Measurements from ENCODE around the gene NEK9. TPM values are rescaled to one million over a fixed set of nuclear protein-coding genes. Genes with fewer than 3 reads are reported as not detected.
A peak's percentile ranks its signal among the peaks of the same experiment; 100 is the strongest.

NEK9 gene
- total RNA-seq, 6 donors from 2014 or later = 37.5 to 96.4 (median 78.9) TPM

GRCh38 chr14:75059642-75060041 lies 67.2 kb downstream of the NEK9 start:
- Histone ChIP-seq H3K9me3 (no peaks in the 10 kb centered on the region), H3K36me3 (no peaks in the 10 kb centered on the region), H3K27ac (peak overlapping the region in 2 of 4 donors; percentile 26 to 48), H3K27me3 (no peaks in the 10 kb centered on the region), H3K4me1 (peaks cover 5 to 18% (median 11%) of the 10 kb centered on the region in 4 donors), H3K4me3 (no peak overlapping the region)
- WGBS, 2 donors = 69 to 79% methylated on average over 2 of the region's 2 CpGs
- DNase-seq (no peak), ATAC-seq (ENCODE audit: low FRiP score in 2 of 2) (no peak)
- no peak for TF ChIP-seq CTCF (IDR thresholded peaks at IDR 0.05)
- TF ChIP-seq POLR2AphosphoS5 (IDR thresholded peaks at IDR 0.05) = no peak
- no peak for TF ChIP-seq EP300 (IDR thresholded peaks at IDR 0.05)
- no peak for TF ChIP-seq POLR2A (IDR thresholded peaks at IDR 0.05)

GRCh38 chr14:75054421-75054820 lies 72.4 kb downstream of the NEK9 start:
- no peaks in the 10 kb centered on the region for H3K27me3 ChIP-seq
- 44 to 52% methylated on average over 1 of the region's 1 CpG for WGBS, 2 donors
- ATAC-seq (ENCODE audit: low FRiP score in 2 of 2) (no peak), DNase-seq (no peak)
- no peaks in the 10 kb centered on the region for H3K36me3 ChIP-seq
- no peaks in the 10 kb centered on the region for H3K9me3 ChIP-seq
- TF ChIP-seq EP300 (IDR thresholded peaks at IDR 0.05) (no peak), POLR2AphosphoS5 (IDR thresholded peaks at IDR 0.05) (no peak), POLR2A (IDR thresholded peaks at IDR 0.05) (no peak), CTCF (IDR thresholded peaks at IDR 0.05) (no peak)
- H3K27ac ChIP-seq = no peak overlapping the region
- no peak overlapping the region for H3K4me3 ChIP-seq
- H3K4me1 ChIP-seq = peaks cover 11 to 27% (median 19%) of the 10 kb centered on the region in 4 donors

GRCh38 chr14:75053396-75054291 lies 73.2 kb downstream of the NEK9 start:
- TF ChIP-seq EP300 (IDR thresholded peaks at IDR 0.05) = no peak
- no peak for TF ChIP-seq CTCF (IDR thresholded peaks at IDR 0.05)
- TF ChIP-seq POLR2A (IDR thresholded peaks at IDR 0.05) = no peak
- TF ChIP-seq POLR2AphosphoS5 (IDR thresholded peaks at IDR 0.05) = no peak
- H3K27ac ChIP-seq = peak overlapping the region in 1 of 4 donors; percentile 1
- 62 to 64% methylated on average over 5 of the region's 5 CpGs for WGBS, 2 donors
- H3K4me3 ChIP-seq = no peak overlapping the region
- no peaks in the 10 kb centered on the region for H3K27me3 ChIP-seq
- H3K36me3 ChIP-seq = peaks cover 0 to 3% (median 0%) of the 10 kb centered on the region in 4 donors
- DNase-seq (no peak), ATAC-seq (ENCODE audit: low FRiP score in 2 of 2) (peak in 1 of 2 donors; percentile 10)
- no peaks in the 10 kb centered on the region for H3K9me3 ChIP-seq
- peaks cover 19 to 33% (median 24%) of the 10 kb centered on the region in 4 donors for H3K4me1 ChIP-seq

GRCh38 chr14:75051556-75051899 lies 75.3 kb downstream of the NEK9 start:
- H3K36me3 ChIP-seq = peaks cover 0 to 6% (median 0%) of the 10 kb centered on the region in 4 donors
- no peak for ATAC-seq (ENCODE audit: low FRiP score in 2 of 2)
- no peak for TF ChIP-seq EP300 (IDR thresholded peaks at IDR 0.05)
- TF ChIP-seq CTCF (IDR thresholded peaks at IDR 0.05) = no peak
- no peak for TF ChIP-seq POLR2A (IDR thresholded peaks at IDR 0.05)
- TF ChIP-seq POLR2AphosphoS5 (IDR thresholded peaks at IDR 0.05) = no peak
- no peaks in the 10 kb centered on the region for H3K27me3 ChIP-seq
- 24 to 31% methylated on average over 5 of the region's 5 CpGs for WGBS, 2 donors
- peak overlapping the region in 3 of 4 donors; percentile 52 to 64 (median 61) for H3K4me3 ChIP-seq
- DNase-seq = no peak
- H3K4me1 ChIP-seq = peaks cover 19 to 35% (median 26%) of the 10 kb centered on the region in 4 donors
- H3K27ac ChIP-seq = peak overlapping the region; percentile 87 to 93 (median 90)
- no peaks in the 10 kb centered on the region for H3K9me3 ChIP-seq

All from upper lobe of left lung (tissue), 6 donors.